Stimulated activated CD4-positive, alpha-beta T cell treated with anti-CD3 and anti-CD28 coated beads, Interleukin-4, amount 100 ng/mL, for 24 hours (primary cell): Measurements from ENCODE around the gene MYO5A.
"Not testable (repeated sequence)": the region's sequence is repeated elsewhere in the genome, so short reads cannot be mapped to it uniquely, and the experiment has no call there.

Experiments used
- DNase-seq: peaks from one replicate; pipeline ENCODE4 v3.0.0-alpha.2; 2020

The MYO5A gene

GRCh38 chr15:52318729-52319500 lies 209.8 kb downstream of the MYO5A start:
- no peak for DNase-seq

DNA sequence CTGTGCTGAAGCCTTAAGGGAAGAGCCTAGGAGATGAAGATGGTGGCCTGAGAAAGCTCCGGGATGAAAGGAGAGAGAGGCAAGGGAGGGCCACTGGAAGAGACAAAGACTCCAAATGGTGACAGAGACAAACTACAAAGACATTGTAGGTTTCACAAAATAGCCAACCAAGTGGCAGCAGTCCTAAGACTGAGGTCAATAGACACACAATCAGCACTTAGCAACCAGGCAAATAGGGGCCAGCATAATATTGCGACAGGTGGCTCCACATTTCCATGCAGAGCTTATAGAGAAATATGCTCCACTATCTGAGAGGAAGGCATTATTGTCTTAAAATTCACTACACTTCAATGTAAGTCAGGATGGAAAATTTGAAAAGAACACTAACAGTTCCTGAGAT lies 211.0 kb downstream of the MYO5A start:
- no peak for DNase-seq

DNA sequence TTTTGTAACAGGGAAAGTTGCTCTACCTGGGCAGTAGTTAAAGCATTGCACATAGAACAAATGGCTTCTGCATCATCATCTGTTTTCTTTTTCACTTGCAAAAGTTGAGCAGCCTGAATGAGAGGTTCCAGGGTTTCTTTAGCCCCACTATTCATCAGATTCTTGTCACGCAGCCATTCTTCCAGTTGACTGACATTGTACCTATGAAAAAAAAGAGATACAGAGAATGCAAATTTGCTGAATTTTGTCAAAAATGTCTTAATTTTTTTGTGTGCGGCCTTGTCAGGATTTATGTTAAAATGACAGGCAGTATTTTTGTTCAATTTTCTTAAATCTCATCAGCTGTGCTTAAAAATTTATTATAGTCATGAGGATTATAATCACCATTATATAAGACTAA lies 211.7 kb downstream of the MYO5A start:
- no peak for DNase-seq

GRCh38 chr15:52309154-52309548 lies 219.5 kb downstream of the MYO5A start:
- DNase-seq: no peak

GRCh38 chr15:52308446-52309153 lies 220.1 kb downstream of the MYO5A start:
- no peak for DNase-seq

GRCh38 chr15:52307847-52308246 lies 220.8 kb downstream of the MYO5A start:
- no peak for DNase-seq

GRCh38 chr15:52306270-52306669 lies 222.4 kb downstream of the MYO5A start:
- no peak for DNase-seq

DNA sequence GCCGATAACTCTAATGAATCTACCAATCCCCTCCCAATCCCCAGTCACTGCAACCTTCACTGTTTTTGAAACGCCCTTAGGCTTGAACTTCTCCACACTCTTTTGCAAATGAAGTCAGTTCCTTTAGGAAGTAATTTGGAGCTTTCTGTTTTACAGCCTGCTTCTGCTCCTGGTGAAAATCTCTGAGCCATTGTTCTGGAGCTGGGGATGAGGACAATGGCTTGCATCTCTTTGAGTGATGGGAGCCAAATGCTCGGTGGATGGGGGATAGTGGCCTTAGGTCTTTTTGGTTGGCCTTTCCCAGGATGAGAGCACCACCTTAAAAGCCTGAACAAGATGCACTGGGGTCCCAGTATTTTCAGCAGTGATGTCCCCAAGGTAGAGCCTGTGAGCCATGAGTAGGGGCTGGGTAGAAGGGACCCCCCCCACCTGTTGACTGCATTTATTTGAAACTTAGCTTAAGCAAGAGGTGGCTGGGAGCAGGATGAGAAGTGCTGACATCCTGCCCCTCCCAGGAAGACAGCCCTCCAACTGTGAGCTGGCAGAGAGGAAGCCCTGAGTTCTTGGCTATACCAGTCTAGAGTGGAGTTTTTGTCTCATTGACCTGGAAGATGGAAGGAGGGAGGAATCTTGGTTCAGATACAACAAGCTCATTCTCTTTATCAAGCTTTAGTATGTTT lies 225.4 kb downstream of the MYO5A start:
- DNase-seq: no peak

DNA sequence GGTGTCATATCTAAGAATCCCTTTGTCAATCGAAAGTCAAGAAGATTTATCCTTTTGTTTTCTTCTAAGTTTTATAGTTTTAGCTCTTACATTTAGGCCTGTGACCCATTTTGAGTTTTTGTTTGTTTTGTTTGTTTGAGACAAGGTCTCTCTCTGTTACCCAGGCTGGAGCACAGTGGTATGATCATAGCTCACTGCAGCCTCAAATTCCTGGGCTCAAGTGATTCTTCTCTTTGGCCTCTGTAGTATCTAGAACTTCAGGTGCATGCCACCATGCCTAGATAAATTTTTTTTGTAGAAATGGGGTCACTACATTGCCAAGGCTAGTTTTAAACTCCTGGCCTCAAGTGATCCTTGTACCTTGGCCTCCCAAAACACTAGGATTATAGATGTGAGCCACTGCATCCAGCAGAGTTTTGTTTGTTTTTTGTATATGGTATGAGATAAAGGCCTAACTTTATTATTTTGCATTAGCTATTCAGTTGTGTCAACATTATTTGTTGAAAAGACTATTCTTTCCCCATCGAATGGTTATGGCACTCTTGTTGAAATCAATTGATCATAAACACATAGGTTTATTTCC lies 227.3 kb downstream of the MYO5A start:
- DNase-seq: no peak

- no peak for DNase-seq
These were observed 233.2 kb downstream of the MYO5A start, which contains the start of gene MYO5C for GRCh38 chr15:52295421-52296001. TSS of gene MYO5C (minus strand) at chr15:52295804. CDS start at chr15:52295636, 168 bp downstream.

DNA sequence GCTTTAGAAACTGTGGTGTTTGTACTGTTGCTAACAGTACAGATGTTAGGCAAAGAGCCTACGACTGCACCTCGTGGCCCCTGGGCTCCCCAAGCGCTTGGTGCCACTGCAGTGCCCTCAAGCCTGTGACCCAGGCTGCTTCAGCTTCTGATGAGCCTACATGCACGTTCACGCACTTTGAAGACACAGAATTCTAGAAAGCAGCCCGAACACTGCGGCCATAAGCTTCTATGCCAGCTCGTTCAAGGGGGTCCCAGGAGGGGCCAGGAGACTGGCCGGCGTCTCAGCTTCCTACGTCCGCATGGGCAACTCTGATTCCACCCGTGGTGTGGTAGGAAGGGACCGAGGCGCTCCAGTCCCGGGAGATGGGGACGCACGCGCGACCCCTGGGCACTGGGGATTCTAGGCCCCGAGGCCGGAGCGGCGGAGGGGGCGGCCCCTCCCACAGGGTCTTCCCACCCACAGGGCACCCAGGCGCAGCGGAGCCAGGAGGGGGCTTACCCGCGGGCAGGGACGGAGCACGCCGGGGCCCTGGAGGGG lies 233.7 kb downstream of the MYO5A start:
- DNase-seq: no peak

DNA sequence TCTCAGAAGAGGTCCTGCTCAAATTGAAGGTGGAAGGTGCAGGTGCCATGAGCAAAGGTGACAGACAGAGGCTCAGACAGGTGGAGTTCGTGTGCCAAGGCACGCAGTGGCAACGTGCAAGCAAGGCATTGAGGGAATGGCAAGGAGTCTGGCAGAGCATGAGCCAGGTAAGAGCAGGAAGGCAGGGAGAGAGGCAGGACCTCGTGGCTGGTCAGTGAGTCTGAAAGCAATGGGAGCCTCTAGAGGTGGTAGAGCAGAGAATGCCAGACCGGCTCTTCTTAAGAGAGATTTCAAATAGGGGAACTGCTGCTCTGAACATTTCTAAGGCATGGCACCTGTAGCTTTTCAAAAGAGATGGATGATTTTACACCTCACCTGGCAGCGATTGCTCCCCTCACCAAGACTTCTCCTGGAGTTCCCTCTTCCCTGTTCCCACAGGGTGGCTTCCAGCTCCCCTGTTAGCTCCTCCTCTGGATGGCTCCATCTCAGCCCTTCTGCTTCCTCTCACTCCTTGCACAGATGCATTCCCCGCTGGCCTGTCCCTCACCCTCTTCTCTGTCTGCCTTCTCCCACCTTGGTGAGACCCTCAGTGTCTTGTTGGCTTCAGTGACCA lies 235.8 kb downstream of the MYO5A start:
- DNase-seq: no peak

- DNase-seq: no peak
These were observed 237.5 kb downstream of the MYO5A start for GRCh38 chr15:52291204-52291603.

DNA sequence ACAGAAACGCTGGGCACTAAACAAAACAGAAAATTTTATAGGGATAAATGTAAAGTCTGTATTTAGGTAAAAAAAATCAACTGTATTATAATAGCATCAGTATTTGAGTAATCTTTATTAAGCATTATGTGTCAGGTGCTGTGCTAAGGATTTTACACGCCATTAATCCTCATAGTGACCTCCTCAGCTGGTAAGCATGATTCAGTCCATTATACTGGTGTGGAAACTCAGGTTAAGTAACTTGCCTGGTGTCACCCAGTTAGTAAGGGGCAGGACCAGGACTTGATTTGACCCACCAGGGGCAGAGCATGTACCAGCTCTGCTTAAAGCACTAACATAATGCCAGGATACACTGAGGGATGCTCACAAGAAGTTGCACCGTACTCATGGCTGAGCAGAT lies 237.9 kb downstream of the MYO5A start:
- DNase-seq: no peak

DNA sequence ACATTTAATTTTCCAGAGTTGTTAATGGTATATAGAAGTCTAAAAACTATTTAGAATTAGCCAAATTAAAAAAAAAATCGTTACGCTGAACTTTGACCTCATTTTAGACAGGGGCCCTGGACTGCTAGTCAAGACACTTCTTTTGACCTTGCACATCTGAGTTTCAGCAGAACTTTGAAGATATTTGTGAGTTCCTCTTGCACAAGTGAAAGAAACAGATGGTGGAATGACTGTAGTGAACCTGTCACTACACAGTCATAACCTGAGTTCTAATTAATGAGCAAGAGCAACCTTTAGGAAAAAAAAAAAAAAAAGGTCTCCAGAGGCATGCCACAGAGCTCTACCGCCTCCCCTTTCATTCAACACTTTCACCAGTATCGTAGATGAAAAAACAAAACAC lies 238.4 kb downstream of the MYO5A start:
- DNase-seq: no peak

- no peak for DNase-seq
These were observed 239.0 kb downstream of the MYO5A start for GRCh38 chr15:52289629-52290081.

DNA sequence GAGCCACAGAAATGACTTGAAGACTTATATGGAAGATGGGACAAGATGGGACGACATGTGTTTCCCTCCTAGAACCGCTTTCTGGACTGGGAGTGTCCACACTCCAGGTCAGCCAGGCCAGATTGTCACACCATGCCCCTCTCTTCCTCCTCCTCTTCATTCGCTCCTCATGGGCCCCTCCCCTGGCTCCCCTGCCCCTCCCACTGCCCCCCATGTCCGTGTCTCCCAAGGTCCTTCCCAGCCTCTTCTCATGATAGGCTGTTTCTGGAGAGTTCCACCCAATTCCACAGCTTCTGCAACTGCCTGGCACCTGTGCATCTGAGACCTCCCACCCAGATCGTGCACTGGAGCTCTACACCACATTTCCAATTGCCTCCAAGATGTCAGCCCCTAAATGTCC lies 239.7 kb downstream of the MYO5A start:
- DNase-seq: no peak

DNA sequence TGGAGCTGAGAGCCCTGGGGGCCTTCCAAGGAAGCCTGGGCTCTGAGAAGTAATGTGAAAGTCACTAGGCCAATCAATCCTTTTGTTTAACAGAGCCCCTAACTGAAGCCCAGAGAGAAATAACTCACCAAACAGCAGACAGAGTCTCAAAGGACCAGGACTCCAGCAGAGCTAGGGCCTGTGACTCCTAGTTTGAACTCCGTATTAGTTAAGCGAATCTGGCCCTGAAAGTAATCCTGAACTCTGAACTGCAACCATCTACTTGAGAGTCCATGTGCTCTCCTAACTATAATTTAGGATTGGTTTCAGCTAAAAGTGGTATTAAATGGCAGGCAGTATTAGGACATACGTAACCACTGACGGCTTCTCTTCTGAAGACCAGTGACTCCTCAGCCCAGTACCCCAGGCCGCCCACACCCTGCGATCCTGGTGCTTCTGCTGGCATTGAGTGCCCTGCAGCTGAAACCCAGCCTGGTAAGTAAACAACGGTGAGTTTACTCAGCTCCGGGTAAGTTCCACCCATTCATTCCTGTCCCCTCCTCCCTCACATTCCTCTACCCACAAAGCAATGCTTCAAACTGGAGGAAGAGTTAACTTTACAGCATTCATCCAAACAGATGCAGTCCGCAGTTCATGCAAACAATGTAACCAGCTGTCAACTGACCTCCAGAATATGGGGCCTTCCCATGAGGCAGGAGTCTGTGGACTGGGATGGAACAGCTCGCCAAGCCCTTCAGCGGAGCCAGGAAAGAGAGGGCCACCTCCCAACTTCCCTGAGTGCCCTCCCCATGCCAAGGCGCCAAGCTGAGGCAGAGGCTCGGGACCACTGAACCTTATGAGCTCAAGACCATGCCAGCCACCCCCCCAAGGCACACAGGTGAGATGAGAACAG lies 240.4 kb downstream of the MYO5A start:
- DNase-seq: no peak

GRCh38 chr15:52287114-52287513 lies 241.6 kb downstream of the MYO5A start:
- DNase-seq: no peak

- DNase-seq: not testable (repeated sequence)
These were observed 242.7 kb downstream of the MYO5A start for GRCh38 chr15:52285941-52286340.

DNA sequence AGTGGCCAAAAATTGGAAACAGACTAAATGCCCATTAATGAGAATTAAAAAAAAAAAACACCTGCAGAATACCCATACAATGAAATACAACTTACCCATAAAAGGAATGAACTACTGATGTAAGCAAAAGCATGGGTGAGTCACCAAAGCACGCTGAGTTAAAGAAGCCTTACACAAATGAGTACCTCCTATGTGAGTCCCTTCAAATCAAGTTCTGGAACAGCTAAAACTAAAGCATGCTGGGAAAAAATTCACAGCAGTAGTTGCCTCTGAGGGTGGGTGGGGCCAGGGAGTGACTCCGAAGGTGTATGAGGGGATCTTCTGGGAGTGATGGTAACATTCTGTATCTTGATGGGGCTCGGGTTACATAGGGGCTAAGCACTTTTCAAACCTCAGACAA lies 244.5 kb downstream of the MYO5A start:
- DNase-seq: no peak
